HL-60 (cell line): ENCODE results near the gene C4BPA.

ENCODE experiments used
- DNase-seq, 2 experiments: peaks; one replicate each; pipeline ENCODE4 v3.0.0-alpha.2; 2010 to 2020; ENCODE audit warnings: low read depth in 1 of 2, low spot score in 1 of 2
- H3K27ac ChIP-seq: fragments of 250-450 bp; sonication (Bioruptor Pico); replicated peaks from 2 replicates; pipeline ENCODE4 v1.5.1; 2020; ENCODE audit warnings: mild to moderate bottlenecking, moderate library complexity
- H3K27me3 ChIP-seq: fragments of 250-450 bp; sonication (Bioruptor Pico); 2 replicates; pipeline ENCODE4 v1.5.1; 2021; ENCODE audit warnings: mild to moderate bottlenecking, moderate library complexity; ENCODE audit not compliant: insufficient read depth, poor library complexity, severe bottlenecking
- H3K4me3 ChIP-seq: replicated peaks from 2 replicates; pipeline ENCODE4 v1.5.1; 2011; ENCODE audit warnings: mild to moderate bottlenecking, control low read depth, low read length; ENCODE audit not compliant: insufficient read depth
- CTCF ChIP-seq: IDR thresholded peaks from one replicate; pipeline ENCODE4 v1.5.1; 2011; ENCODE audit warnings: low read length, control low read depth, inconsistent platforms; ENCODE audit not compliant: insufficient read depth
- GABPA ChIP-seq: IDR thresholded peaks from 2 replicates; pipeline ENCODE4 v1.6.1; 2012; ENCODE audit warnings: low read depth
- POLR2AphosphoS5 ChIP-seq: IDR thresholded peaks from 2 replicates; pipeline ENCODE4 v1.6.1; 2012; ENCODE audit warnings: low read depth
- REST ChIP-seq: IDR thresholded peaks from 2 replicates; pipeline ENCODE4 v1.6.1; 2012; ENCODE audit warnings: low read depth; ENCODE audit not compliant: insufficient replicate concordance
- SPI1 ChIP-seq: IDR thresholded peaks from 2 replicates; pipeline ENCODE4 v1.6.1; 2012; ENCODE audit warnings: low read depth, mild to moderate bottlenecking, borderline replicate concordance

The C4BPA gene

GRCh38 chr1:207084701-207085180 lies 19.3 kb upstream of the C4BPA start:
- TF ChIP-seq SPI1 (no peak), CTCF (peak; percentile 14)
- no peak overlapping the region for H3K4me3 ChIP-seq
- no peak overlapping the region for H3K27ac ChIP-seq
- H3K27me3 ChIP-seq = no peaks in the 10 kb centered on the region
- peak; percentile 13 to 69 for DNase-seq

- no peak overlapping the region for H3K27ac ChIP-seq
- no peak for DNase-seq
- no peak overlapping the region for H3K4me3 ChIP-seq
Measured at GRCh38 chr1:207085887-207086286, 18.1 kb upstream of the C4BPA start.

GRCh38 chr1:207088161-207088560 lies 15.9 kb upstream of the C4BPA start:
- TF ChIP-seq CTCF (no peak), REST (no peak), POLR2AphosphoS5 (no peak), GABPA (no peak), SPI1 (no peak)
- Histone ChIP-seq H3K4me3 (no peak overlapping the region), H3K27me3 (no peaks in the 10 kb centered on the region), H3K27ac (no peak overlapping the region)
- no peak for DNase-seq

More at GRCh38 chr1:207085887-207086286, 18.1 kb upstream of the C4BPA start:
- H3K27me3 ChIP-seq = no peaks in the 10 kb centered on the region
- no peak for TF ChIP-seq SPI1
- TF ChIP-seq POLR2AphosphoS5 = no peak
- TF ChIP-seq CTCF = no peak
- TF ChIP-seq REST = no peak
- no peak for TF ChIP-seq GABPA
